Measurements from ENCODE around the gene GNAT3. TPM values are rescaled to one million over a fixed set of nuclear protein-coding genes. Genes with fewer than 3 reads are reported as not detected.

Gene GNAT3
- total and polyA plus RNA-seq, 4 donors, result 1.3 TPM; not detected in 3

- ATAC-seq (ENCODE audit: low FRiP score), result no peak
- no peaks in the 10 kb centered on the region for H3K4me1 ChIP-seq (ENCODE audit: control insufficient read depth in 1 of 2, insufficient read depth in 2 of 2, low read length in 2 of 2)
- H3K9me3 ChIP-seq (ENCODE audit: control insufficient read depth, low read length), result no peaks in the 10 kb centered on the region
- DNase-seq, result no peak
- intact Hi-C loops (cut with DNase I), result no loop called here
- no peaks in the 10 kb centered on the region for H3K36me3 ChIP-seq (ENCODE audit: control insufficient read depth in 1 of 2, insufficient read depth in 2 of 2, low read length in 1 of 2)
- no peak overlapping the region for H3K4me3 ChIP-seq (ENCODE audit: low read length in 2 of 2)
- 58 to 61% methylated on average over 4 of the region's 4 CpGs for WGBS, 2 donors
- H3K27me3 ChIP-seq (ENCODE audit: control insufficient read depth in 1 of 2, insufficient read depth in 2 of 2, low read length in 1 of 2), result no peaks in the 10 kb centered on the region
- H3K27ac ChIP-seq (ENCODE audit: low read depth in 1 of 2, low read length in 2 of 2), result no peak overlapping the region
Measured at GRCh38 chr7:80463272-80463920, 48.5 kb downstream of the GNAT3 start.

- H3K27ac ChIP-seq (ENCODE audit: low read depth in 1 of 2, low read length in 2 of 2), result no peak overlapping the region
- DNase-seq (no peak), ATAC-seq (ENCODE audit: low FRiP score) (no peak)
- H3K4me1 ChIP-seq (ENCODE audit: control insufficient read depth in 1 of 2, insufficient read depth in 2 of 2, low read length in 2 of 2), result peaks cover 0 to 1% of the 10 kb centered on the region in 2 donors
- intact Hi-C loops (cut with DNase I), result no loop called here
- WGBS, 2 donors, result 82 to 89% methylated on average over 1 of the region's 1 CpG
- no peaks in the 10 kb centered on the region for H3K36me3 ChIP-seq (ENCODE audit: control insufficient read depth in 1 of 2, insufficient read depth in 2 of 2, low read length in 1 of 2)
- H3K4me3 ChIP-seq (ENCODE audit: low read length in 2 of 2), result no peak overlapping the region
- H3K9me3 ChIP-seq (ENCODE audit: control insufficient read depth, low read length), result no peaks in the 10 kb centered on the region
- no peaks in the 10 kb centered on the region for H3K27me3 ChIP-seq (ENCODE audit: control insufficient read depth in 1 of 2, insufficient read depth in 2 of 2, low read length in 1 of 2)
Measured at GRCh38 chr7:80460857-80461256, 51.0 kb downstream of the GNAT3 start.

- Histone ChIP-seq H3K4me3 (ENCODE audit: low read length in 2 of 2) (no peak overlapping the region), H3K27ac (ENCODE audit: low read depth in 1 of 2, low read length in 2 of 2) (no peak overlapping the region), H3K27me3 (ENCODE audit: control insufficient read depth in 1 of 2, insufficient read depth in 2 of 2, low read length in 1 of 2) (no peaks in the 10 kb centered on the region), H3K4me1 (ENCODE audit: control insufficient read depth in 1 of 2, insufficient read depth in 2 of 2, low read length in 2 of 2) (peaks cover 0 to 1% of the 10 kb centered on the region in 2 donors), H3K36me3 (ENCODE audit: control insufficient read depth in 1 of 2, insufficient read depth in 2 of 2, low read length in 1 of 2) (no peaks in the 10 kb centered on the region), H3K9me3 (ENCODE audit: control insufficient read depth, low read length) (no peaks in the 10 kb centered on the region)
- intact Hi-C loops (cut with DNase I), result loop anchor here in 1 of 2 donors (5.0 kb wide), 1 partner anchor 398 kb away; no protein-coding TSS in a partner anchor
- ATAC-seq (ENCODE audit: low FRiP score) (no peak), DNase-seq (no peak)
- WGBS, 2 donors, result 70 to 89% methylated on average over 4 of the region's 4 CpGs
Measured at GRCh38 chr7:80459776-80460510, 51.9 kb downstream of the GNAT3 start.

- DNase-seq (no peak), ATAC-seq (ENCODE audit: low FRiP score) (no peak)
- peaks cover 0 to 1% of the 10 kb centered on the region in 2 donors for H3K4me1 ChIP-seq (ENCODE audit: control insufficient read depth in 1 of 2, insufficient read depth in 2 of 2, low read length in 2 of 2)
- no peaks in the 10 kb centered on the region for H3K36me3 ChIP-seq (ENCODE audit: control insufficient read depth in 1 of 2, insufficient read depth in 2 of 2, low read length in 1 of 2)
- no peak overlapping the region for H3K27ac ChIP-seq (ENCODE audit: low read depth in 1 of 2, low read length in 2 of 2)
- 65 to 76% methylated on average over 6 of the region's 6 CpGs for WGBS, 2 donors
- no peak overlapping the region for H3K4me3 ChIP-seq (ENCODE audit: low read length in 2 of 2)
- no peaks in the 10 kb centered on the region for H3K27me3 ChIP-seq (ENCODE audit: control insufficient read depth in 1 of 2, insufficient read depth in 2 of 2, low read length in 1 of 2)
- intact Hi-C loops (cut with DNase I), result loop anchor here in 1 of 2 donors (5.0 kb wide), 1 partner anchor 397 kb away; no protein-coding TSS in a partner anchor
- H3K9me3 ChIP-seq (ENCODE audit: control insufficient read depth, low read length), result no peaks in the 10 kb centered on the region
Measured at GRCh38 chr7:80458822-80459725, 52.8 kb downstream of the GNAT3 start.

- intact Hi-C loops (cut with DNase I), result loop anchor here in 1 of 2 donors (2.0 kb wide), 1 partner anchor 357 kb away; no protein-coding TSS in a partner anchor
- Histone ChIP-seq H3K36me3 (ENCODE audit: control insufficient read depth in 1 of 2, insufficient read depth in 2 of 2, low read length in 1 of 2) (no peaks in the 10 kb centered on the region), H3K9me3 (ENCODE audit: control insufficient read depth, low read length) (no peaks in the 10 kb centered on the region), H3K4me3 (ENCODE audit: low read length in 2 of 2) (no peak overlapping the region), H3K4me1 (ENCODE audit: control insufficient read depth in 1 of 2, insufficient read depth in 2 of 2, low read length in 2 of 2) (peaks cover 0 to 1% of the 10 kb centered on the region in 2 donors), H3K27me3 (ENCODE audit: control insufficient read depth in 1 of 2, insufficient read depth in 2 of 2, low read length in 1 of 2) (no peaks in the 10 kb centered on the region), H3K27ac (ENCODE audit: low read depth in 1 of 2, low read length in 2 of 2) (no peak overlapping the region)
- 24 to 30% methylated on average over 2 of the region's 2 CpGs for WGBS, 2 donors
- no peak for DNase-seq
- no peak for ATAC-seq (ENCODE audit: low FRiP score)
Measured at GRCh38 chr7:80453699-80454340, 58.0 kb downstream of the GNAT3 start.

- WGBS, 2 donors, result 53 to 59% methylated on average over 6 of the region's 6 CpGs
- ATAC-seq (ENCODE audit: low FRiP score), result no peak
Measured at GRCh38 chr7:80450621-80451308, 61.1 kb downstream of the GNAT3 start.

GRCh38 chr7:80449836-80450235, 62.0 kb downstream of the GNAT3 start:
- H3K27me3 ChIP-seq (ENCODE audit: control insufficient read depth in 1 of 2, insufficient read depth in 2 of 2, low read length in 1 of 2), result no peaks in the 10 kb centered on the region
- WGBS, 2 donors, result 91% methylated on average over 4 of the region's 4 CpGs
- intact Hi-C loops (cut with DNase I), result no loop called here
- H3K9me3 ChIP-seq (ENCODE audit: control insufficient read depth, low read length), result no peaks in the 10 kb centered on the region
- H3K27ac ChIP-seq (ENCODE audit: low read depth in 1 of 2, low read length in 2 of 2), result no peak overlapping the region
- no peak overlapping the region for H3K4me3 ChIP-seq (ENCODE audit: low read length in 2 of 2)
- no peaks in the 10 kb centered on the region for H3K36me3 ChIP-seq (ENCODE audit: control insufficient read depth in 1 of 2, insufficient read depth in 2 of 2, low read length in 1 of 2)
- DNase-seq, result no peak
- no peaks in the 10 kb centered on the region for H3K4me1 ChIP-seq (ENCODE audit: control insufficient read depth in 1 of 2, insufficient read depth in 2 of 2, low read length in 2 of 2)
- no peak for ATAC-seq (ENCODE audit: low FRiP score)

More at GRCh38 chr7:80450621-80451308, 61.1 kb downstream of the GNAT3 start:
- Histone ChIP-seq H3K36me3 (ENCODE audit: control insufficient read depth in 1 of 2, insufficient read depth in 2 of 2, low read length in 1 of 2) (no peaks in the 10 kb centered on the region), H3K27ac (ENCODE audit: low read depth in 1 of 2, low read length in 2 of 2) (no peak overlapping the region), H3K9me3 (ENCODE audit: control insufficient read depth, low read length) (no peaks in the 10 kb centered on the region), H3K27me3 (ENCODE audit: control insufficient read depth in 1 of 2, insufficient read depth in 2 of 2, low read length in 1 of 2) (no peaks in the 10 kb centered on the region), H3K4me3 (ENCODE audit: low read length in 2 of 2) (no peak overlapping the region), H3K4me1 (ENCODE audit: control insufficient read depth in 1 of 2, insufficient read depth in 2 of 2, low read length in 2 of 2) (no peaks in the 10 kb centered on the region)
- DNase-seq, result no peak
- intact Hi-C loops (cut with DNase I), result no loop called here

- ATAC-seq (ENCODE audit: low FRiP score) (no peak), DNase-seq (no peak)
- Histone ChIP-seq H3K4me1 (ENCODE audit: control insufficient read depth in 1 of 2, insufficient read depth in 2 of 2, low read length in 2 of 2) (no peaks in the 10 kb centered on the region), H3K27ac (ENCODE audit: low read depth in 1 of 2, low read length in 2 of 2) (no peak overlapping the region), H3K36me3 (ENCODE audit: control insufficient read depth in 1 of 2, insufficient read depth in 2 of 2, low read length in 1 of 2) (no peaks in the 10 kb centered on the region), H3K9me3 (ENCODE audit: control insufficient read depth, low read length) (no peaks in the 10 kb centered on the region), H3K4me3 (ENCODE audit: low read length in 2 of 2) (no peak overlapping the region), H3K27me3 (ENCODE audit: control insufficient read depth in 1 of 2, insufficient read depth in 2 of 2, low read length in 1 of 2) (no peaks in the 10 kb centered on the region)
- intact Hi-C loops (cut with DNase I), result no loop called here
- 75 to 82% methylated on average over 5 of the region's 5 CpGs for WGBS, 2 donors
Measured at GRCh38 chr7:80445351-80445750, 66.5 kb downstream of the GNAT3 start.

Data from aorta (tissue), 5 donors.